GM10266 (cell line): ENCODE results near the gene POLR2E.

ENCODE experiments used
- DNase-seq: peaks from one replicate; pipeline ENCODE4 v3.0.0; 2012; ENCODE audit errors: extremely low spot score
- TF ChIP-seq, protein P1 (sequence below): IDR thresholded peaks from 2 replicates; pipeline ENCODE4 v1.5.1; 2012; ENCODE audit warnings: mild to moderate bottlenecking, low read depth; ENCODE audit not compliant: control insufficient read depth, insufficient read depth; ENCODE audit errors: missing control alignments

Gene POLR2E

DNA sequence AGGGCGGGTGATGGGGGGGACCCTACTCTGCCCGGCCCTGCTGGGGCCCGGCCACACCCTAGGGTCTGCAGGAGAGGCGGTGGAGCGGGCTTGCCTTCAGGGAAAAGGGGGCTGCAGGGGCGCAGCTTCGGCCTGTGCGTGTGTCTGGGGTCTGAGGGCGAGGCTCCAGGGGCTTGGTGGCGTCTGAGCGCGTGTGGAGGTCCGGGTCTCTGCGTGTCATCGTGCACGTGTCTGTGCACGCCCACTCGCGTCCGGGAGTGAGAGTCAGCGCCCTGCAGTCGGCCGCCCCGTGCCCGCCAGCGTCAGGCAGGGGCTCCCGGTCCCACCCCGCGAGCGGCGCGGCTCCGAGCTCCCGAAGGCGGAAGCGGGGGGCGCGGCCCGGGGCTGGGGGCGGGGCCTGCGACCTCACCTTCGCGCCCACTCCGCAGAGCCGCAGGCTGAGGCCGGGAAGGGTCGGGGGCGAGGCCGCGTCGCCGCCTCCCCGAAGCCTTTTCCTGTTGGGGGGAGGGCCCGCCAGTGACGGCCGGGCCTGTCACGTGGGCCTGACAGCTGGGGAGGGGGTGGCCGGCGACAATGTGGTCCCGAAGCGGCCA, 28.3 kb downstream of the POLR2E start, which contains the start of gene ARHGAP45:
ARHGAP45 (plus strand) TSS at position 420 of the 593 bp plus-strand sequence. CDS start 239 bp downstream, outside the sequence.
- DNase-seq = peak; percentile 93
- TF ChIP-seq, protein P1, sequence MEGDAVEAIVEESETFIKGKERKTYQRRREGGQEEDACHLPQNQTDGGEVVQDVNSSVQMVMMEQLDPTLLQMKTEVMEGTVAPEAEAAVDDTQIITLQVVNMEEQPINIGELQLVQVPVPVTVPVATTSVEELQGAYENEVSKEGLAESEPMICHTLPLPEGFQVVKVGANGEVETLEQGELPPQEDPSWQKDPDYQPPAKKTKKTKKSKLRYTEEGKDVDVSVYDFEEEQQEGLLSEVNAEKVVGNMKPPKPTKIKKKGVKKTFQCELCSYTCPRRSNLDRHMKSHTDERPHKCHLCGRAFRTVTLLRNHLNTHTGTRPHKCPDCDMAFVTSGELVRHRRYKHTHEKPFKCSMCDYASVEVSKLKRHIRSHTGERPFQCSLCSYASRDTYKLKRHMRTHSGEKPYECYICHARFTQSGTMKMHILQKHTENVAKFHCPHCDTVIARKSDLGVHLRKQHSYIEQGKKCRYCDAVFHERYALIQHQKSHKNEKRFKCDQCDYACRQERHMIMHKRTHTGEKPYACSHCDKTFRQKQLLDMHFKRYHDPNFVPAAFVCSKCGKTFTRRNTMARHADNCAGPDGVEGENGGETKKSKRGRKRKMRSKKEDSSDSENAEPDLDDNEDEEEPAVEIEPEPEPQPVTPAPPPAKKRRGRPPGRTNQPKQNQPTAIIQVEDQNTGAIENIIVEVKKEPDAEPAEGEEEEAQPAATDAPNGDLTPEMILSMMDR = no peak

DNA sequence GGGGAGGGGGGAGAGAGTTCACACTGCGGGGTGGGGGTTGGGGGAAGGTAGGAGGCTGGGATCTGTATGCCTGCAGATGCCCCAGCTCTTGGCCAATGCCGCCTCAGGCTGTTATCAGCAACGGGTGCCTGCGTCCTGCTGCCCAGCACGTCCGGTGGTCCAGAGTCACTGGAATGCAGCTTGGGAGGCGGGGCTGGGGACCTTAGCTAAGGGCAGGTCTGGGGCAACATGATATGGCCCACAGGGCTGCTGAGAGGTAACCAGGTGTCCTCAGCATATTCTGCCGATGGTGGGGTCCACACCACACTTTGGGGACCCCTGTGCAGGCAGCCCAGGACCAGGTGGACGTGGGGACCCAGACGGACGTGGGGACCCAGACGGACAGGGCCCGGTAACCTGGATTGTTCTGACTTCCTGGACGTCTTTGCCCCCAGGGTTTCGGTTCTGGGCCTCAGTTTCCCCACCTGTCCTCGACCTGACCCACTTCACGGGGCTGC, 28.9 kb downstream of the POLR2E start:
- TF ChIP-seq, protein P1 = no peak
- DNase-seq = no peak

DNA sequence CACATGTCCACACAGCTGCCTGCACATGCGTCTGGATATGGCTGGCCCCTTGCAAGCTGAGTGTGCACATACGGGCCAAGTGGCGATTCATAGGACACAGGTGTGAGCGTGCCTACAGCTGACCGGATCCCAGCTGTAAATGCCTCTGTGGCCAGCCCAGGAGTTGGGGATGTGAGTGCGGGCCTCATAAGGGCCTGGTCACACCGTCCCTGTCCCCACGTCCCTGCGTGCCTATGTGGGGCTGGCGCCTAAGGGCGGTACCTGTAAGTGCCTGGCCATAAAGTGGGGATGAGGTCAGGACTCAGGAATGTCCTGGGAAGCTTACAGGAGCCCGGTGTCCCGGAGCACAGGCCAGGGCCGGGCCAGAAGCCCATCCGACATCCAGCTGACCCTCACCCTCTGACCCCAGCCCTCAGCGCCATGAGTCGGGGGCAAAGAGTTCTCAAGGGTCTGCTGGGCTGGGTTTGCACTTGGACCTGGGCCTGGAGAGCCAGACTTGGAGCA, 29.5 kb downstream of the POLR2E start:
- TF ChIP-seq, protein P1 = no peak
- no peak for DNase-seq

DNA sequence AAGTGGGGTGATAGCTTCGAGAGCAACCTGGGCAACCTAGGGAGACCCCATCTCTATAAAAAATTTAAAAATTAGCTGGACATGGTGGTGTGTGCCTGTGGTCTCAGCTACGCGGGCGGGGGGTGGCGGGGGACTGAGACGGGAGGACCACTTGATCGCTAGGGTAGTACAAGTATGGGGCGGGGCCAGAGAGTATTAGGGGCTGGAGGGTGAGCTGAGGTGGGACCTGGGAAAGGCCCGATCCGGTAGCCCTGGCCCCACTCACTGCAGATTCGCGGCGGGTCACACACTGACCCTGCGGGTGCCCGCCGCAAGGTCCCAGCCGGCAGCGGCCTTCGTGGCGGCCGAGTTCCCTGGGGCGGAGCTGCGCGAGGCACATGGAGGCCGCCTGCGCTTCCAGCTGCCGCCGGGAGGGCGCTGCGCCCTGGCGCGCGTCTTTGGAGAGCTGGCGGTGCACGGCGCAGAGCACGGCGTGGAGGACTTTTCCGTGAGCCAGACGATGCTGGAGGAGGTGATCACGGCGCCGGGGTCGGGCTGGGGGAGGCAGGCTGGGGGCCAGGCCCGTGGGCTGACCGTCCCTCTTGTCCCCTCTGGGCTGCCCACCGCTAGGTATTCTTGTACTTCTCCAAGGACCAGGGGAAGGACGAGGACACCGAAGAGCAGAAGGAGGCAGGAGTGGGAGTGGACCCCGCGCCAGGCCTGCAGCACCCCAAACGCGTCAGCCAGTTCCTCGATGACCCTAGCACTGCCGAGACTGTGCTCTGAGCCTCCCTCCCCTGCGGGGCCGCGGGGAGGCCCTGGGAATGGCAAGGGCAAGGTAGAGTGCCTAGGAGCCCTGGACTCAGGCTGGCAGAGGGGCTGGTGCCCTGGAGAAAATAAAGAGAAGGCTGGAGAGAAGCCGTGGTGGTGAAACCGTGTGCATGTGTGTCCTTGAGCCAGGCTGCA, 30.2 kb downstream of the POLR2E start:
- DNase-seq = peak; percentile 74
- TF ChIP-seq, protein P1 = peak; percentile 77

DNA sequence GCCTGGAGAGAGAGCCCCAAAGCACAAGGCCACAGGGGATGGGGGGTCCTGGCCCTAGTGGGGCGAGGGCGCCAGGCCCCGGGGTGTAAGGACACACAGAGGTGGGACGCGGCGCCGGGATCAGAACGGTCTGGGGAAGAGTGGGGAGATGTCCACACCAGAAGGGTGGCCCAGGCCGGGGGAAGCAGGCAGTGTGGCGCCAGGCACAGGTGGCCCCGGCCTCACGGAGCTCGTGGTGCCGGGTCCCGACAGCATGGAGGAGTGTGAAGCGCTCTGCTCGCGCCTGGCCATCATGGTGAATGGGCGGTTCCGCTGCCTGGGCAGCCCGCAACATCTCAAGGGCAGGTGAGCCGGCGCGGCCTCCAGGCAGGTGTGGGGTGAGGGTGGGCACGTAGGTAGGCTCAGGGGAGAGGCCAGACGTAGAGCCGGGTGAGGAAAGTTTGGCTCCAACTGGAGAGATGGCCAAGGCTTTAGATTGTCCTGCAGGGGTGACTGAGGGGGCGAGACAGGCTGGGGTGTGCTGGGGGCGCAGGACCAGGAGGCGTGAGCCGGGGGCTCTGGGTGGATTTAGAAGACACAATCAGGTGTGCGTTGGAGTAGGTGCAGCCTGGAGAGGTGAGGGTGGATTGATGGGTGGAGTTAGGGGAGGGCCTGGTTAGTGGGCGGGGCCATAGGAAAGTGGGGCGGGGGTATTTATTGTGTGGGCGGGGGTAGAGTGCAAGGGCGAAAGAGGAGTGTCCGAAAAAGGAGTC, 31.1 kb downstream of the POLR2E start:
- TF ChIP-seq, protein P1 = no peak
- DNase-seq = no peak

DNA sequence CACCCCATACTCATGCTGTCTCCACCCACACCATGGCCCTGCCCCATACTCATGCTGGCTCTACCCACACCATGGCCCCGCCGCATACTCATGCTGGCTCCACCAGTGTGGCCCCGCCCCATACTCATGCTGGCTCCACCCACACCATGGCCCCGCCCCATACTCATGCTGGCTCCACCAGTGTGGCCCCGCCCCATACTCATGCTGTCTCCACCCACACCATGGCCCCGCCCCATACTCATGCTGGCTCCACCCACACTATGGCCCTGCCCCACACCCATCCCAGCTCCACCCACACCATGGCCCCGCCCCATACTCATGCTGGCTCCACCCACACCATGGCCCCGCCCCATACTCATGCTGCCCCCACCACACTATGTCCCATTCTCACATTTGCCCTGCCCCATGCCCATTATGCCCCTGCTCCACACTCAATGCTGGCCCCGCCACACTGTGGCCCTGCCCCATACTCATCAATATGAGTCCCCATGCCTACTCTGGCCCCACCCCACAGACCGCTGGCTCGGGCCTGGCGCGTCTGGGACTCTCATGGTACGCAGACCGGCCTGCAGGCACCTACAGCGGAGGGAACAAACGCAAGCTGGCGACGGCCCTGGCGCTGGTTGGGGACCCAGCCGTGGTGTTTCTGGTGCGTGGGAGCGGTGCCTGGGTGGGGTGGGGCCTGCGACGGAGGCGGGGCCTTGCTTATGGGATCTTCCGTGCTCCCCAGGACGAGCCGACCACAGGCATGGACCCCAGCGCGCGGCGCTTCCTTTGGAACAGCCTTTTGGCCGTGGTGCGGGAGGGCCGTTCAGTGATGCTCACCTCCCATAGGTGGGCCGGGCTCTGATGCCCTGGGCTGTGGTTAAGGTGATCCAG, 31.9 kb downstream of the POLR2E start:
- peak; percentile 76 for DNase-seq

More for the DNA sequence above, 31.9 kb downstream of the POLR2E start:
- TF ChIP-seq, protein P1 = no peak
